Calu3 (cell line): ENCODE measurements around the gene DTNB. TPM values are rescaled to one million over a fixed set of nuclear protein-coding genes. Genes with fewer than 3 reads are reported as not detected.

Experiments used
- BruUV-seq: library from RNA; stranded (reverse); fragments of 400-500 nt; replicated peaks from 2 replicates; lab custom pipeline; 2021; lab: Mats Ljungman, UMichigan
- CTCF ChIA-PET: fragments of 300-600 bp; sonication (Branson Sonifier 250); formaldehyde crosslinking; loops from one replicate; lab custom pipeline; 2022; ENCODE audit warnings: antibody characterized with exemption; lab: Charles Lee
- DNase-seq: peaks from one replicate; pipeline ENCODE4 v3.0.0; 2022
- H3K27ac Mint-ChIP-seq: one replicate; pipeline ENCODE4 v1.8.0; 2022; ENCODE audit warnings: mixed read lengths; ENCODE audit not compliant: unreplicated experiment
- H3K27me3 Mint-ChIP-seq: one replicate; pipeline ENCODE4 v1.8.0; 2022; ENCODE audit warnings: mixed read lengths; ENCODE audit not compliant: unreplicated experiment
- H3K36me3 Mint-ChIP-seq: one replicate; pipeline ENCODE4 v1.8.0; 2022; ENCODE audit warnings: mild to moderate bottlenecking, moderate library complexity, mixed read lengths; ENCODE audit not compliant: insufficient read depth, unreplicated experiment
- H3K4me1 Mint-ChIP-seq: one replicate; pipeline ENCODE4 v1.8.0; 2022; ENCODE audit warnings: mild to moderate bottlenecking, low read depth, mixed read lengths; ENCODE audit not compliant: unreplicated experiment
- H3K4me3 Mint-ChIP-seq: one replicate; pipeline ENCODE4 v1.8.0; 2022; ENCODE audit warnings: mild to moderate bottlenecking, low read depth, moderate library complexity, mixed read lengths; ENCODE audit not compliant: unreplicated experiment
- H3K9me3 Mint-ChIP-seq: one replicate; pipeline ENCODE4 v1.8.0; 2022; ENCODE audit warnings: low read depth, mixed read lengths; ENCODE audit not compliant: unreplicated experiment
- intact Hi-C: fragments of 100-400 bp; cut with micrococcal nuclease; formaldehyde crosslinking; loops from one replicate; pipeline ENCODE4 v1.10.0; 2022; ENCODE audit not compliant: unreplicated experiment
- total RNA-seq: library from RNA; stranded (reverse); gene quantifications from 2 replicates; pipeline ENCODE4 v1.2.3, GENCODE V29; 2022
- TF ChIP-seq, protein P1 (sequence below): fragments of 200-600 bp; IDR thresholded peaks from one replicate; pipeline ENCODE4 v1.8.0; 2022; ENCODE audit warnings: antibody characterized with exemption; ENCODE audit not compliant: unreplicated experiment

Gene DTNB
- total RNA-seq, 1 experiment from 2014 or later = 27.3 TPM

DNA sequence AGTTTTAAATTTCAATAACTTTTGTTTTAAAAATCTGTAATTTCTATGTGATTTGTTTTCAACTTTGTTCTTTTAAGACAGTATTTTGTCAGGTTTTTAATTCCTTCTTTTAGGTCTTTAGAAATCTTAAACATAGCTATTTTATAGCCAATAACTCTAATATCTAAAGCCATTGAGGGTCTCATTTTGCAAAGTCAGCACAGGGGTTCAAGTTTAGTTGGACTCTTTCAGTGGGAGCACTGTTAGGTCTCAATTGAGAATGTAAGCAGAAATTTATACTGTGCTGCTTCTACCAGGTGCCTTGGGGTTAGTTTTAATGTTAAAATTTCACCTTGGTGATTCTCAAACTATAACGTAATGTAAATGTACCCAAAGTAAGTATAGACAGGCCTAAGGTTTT, 226.4 kb downstream of the DTNB start:
- DNase-seq = no peak
- Mint-ChIP-seq H3K36me3 (no peaks in the 10 kb centered on the region), H3K27ac (no peak overlapping the region), H3K27me3 (no peaks in the 10 kb centered on the region), H3K9me3 (no peaks in the 10 kb centered on the region), H3K4me1 (no peaks in the 10 kb centered on the region), H3K4me3 (no peak overlapping the region)
- CTCF ChIA-PET = no interaction called here
- no TSS peak for BruUV-seq
- TF ChIP-seq, protein P1, sequence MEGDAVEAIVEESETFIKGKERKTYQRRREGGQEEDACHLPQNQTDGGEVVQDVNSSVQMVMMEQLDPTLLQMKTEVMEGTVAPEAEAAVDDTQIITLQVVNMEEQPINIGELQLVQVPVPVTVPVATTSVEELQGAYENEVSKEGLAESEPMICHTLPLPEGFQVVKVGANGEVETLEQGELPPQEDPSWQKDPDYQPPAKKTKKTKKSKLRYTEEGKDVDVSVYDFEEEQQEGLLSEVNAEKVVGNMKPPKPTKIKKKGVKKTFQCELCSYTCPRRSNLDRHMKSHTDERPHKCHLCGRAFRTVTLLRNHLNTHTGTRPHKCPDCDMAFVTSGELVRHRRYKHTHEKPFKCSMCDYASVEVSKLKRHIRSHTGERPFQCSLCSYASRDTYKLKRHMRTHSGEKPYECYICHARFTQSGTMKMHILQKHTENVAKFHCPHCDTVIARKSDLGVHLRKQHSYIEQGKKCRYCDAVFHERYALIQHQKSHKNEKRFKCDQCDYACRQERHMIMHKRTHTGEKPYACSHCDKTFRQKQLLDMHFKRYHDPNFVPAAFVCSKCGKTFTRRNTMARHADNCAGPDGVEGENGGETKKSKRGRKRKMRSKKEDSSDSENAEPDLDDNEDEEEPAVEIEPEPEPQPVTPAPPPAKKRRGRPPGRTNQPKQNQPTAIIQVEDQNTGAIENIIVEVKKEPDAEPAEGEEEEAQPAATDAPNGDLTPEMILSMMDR = no peak
- intact Hi-C loops = no loop called here

DNA sequence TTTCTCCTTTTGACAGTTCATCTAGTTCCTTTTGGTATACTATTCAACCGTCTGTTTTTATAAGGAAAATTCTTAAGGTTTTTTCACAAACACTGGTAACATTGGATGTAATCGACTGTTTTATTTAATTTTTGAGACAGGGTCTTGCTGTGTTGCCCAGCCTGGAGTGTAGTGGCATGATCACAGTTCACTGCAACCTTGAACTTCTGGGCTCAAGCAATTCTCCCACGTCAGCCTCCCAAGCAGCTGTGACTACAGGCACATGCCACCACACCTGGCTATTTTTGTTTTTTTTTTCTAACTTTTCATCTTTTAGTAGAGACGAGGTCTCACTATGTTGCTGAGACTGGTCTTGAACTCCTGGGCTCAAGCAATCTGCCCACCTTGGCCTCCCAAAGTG, 227.3 kb downstream of the DTNB start:
- no peak overlapping the region for H3K27ac Mint-ChIP-seq
- TF ChIP-seq, protein P1 = no peak
- H3K36me3 Mint-ChIP-seq = no peaks in the 10 kb centered on the region
- no peaks in the 10 kb centered on the region for H3K27me3 Mint-ChIP-seq
- H3K4me3 Mint-ChIP-seq = no peak overlapping the region
- intact Hi-C loops = no loop called here
- no peaks in the 10 kb centered on the region for H3K4me1 Mint-ChIP-seq
- H3K9me3 Mint-ChIP-seq = no peaks in the 10 kb centered on the region
- no TSS peak for BruUV-seq
- CTCF ChIA-PET = no interaction called here
- DNase-seq = no peak

DNA sequence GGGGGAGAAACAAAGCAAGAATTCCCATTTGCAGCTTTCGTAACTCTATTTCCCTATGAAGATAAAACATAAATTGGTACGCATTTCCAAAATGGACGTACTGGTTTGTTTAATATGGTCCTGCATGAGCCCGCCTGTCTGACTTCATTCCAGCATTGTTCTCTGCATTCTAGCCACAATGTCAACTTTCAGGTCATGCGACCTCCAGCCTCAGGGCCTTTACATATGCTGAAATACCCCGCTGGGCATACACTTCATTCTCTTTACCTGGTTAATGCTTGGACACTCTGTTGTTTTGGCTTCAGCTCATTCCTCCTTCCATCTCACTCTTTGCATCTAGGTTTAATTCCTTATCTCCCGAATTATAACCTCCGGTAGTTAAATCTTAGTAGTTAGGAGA, 227.9 kb downstream of the DTNB start:
- no peaks in the 10 kb centered on the region for H3K4me1 Mint-ChIP-seq
- no TSS peak for BruUV-seq
- CTCF ChIA-PET = no interaction called here
- H3K36me3 Mint-ChIP-seq = no peaks in the 10 kb centered on the region
- DNase-seq = no peak
- H3K27me3 Mint-ChIP-seq = no peaks in the 10 kb centered on the region
- no peak overlapping the region for H3K27ac Mint-ChIP-seq
- no peak overlapping the region for H3K4me3 Mint-ChIP-seq
- intact Hi-C loops = no loop called here
- TF ChIP-seq, protein P1 = no peak
- H3K9me3 Mint-ChIP-seq = no peaks in the 10 kb centered on the region

DNA sequence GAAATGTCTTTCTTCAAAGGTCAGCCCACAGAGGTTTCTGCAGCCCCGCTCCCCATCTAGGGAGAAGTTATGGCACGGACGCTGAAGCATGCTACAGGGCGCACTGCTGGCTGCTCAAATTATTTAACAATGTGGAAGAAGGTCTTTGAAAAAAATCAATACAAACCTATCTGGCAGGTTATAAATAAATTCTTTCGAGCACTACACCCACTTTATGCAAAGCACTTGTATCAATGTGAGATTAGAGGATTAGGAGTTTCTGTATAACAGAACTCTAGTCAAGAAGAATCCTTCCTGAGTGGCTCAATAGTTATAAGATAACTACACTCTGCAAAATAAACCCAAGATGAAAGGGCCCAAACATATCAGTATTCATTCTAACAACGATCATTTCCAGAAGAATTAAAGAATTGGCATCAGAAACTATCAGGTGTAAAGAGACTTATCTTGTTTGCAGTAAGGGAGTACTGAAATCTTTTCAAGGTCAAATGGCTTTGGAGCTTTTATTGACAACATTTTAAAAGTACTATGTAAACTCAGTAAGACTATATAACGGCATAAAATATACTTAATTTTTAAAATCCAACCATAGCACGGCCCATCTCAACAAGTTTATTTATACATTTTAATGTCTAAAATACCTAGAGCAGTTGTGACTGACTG, 228.6 kb downstream of the DTNB start:
- Mint-ChIP-seq H3K36me3 (no peaks in the 10 kb centered on the region), H3K27me3 (no peaks in the 10 kb centered on the region), H3K4me3 (no peak overlapping the region), H3K9me3 (no peaks in the 10 kb centered on the region), H3K4me1 (no peaks in the 10 kb centered on the region), H3K27ac (no peak overlapping the region)
- no TSS peak for BruUV-seq
- intact Hi-C loops = no loop called here
- TF ChIP-seq, protein P1 = no peak
- no peak for DNase-seq
- CTCF ChIA-PET = interaction anchor here (0.7 kb wide), 1 partner anchor 188 kb away, joined by 3 read pairs; no protein-coding TSS in a partner anchor
